ES-I3 (cell line): ENCODE data around the gene CD109.
"Not testable (repeated sequence)": the region's sequence is repeated elsewhere in the genome, so short reads cannot be mapped to it uniquely, and the experiment has no call there.

Experiments
- H3K36me3 ChIP-seq: 2 replicates; pipeline ENCODE4 v1.6.1; 2013; ENCODE audit warnings: mild to moderate bottlenecking, low read length, control low read depth, moderate library complexity; ENCODE audit not compliant: insufficient read depth
- H3K4me1 ChIP-seq: 2 replicates; pipeline ENCODE4 v1.6.1; 2013; ENCODE audit warnings: mild to moderate bottlenecking, control low read depth, low read length; ENCODE audit not compliant: insufficient read depth
- H3K9ac ChIP-seq: 2 replicates; pipeline ENCODE4 v1.6.1; 2013; ENCODE audit warnings: low read depth, mild to moderate bottlenecking, low read length, moderate library complexity
- H3K9me3 ChIP-seq: 2 replicates; pipeline ENCODE4 v1.6.1; 2013; ENCODE audit warnings: mild to moderate bottlenecking, low read length, moderate library complexity; ENCODE audit not compliant: control insufficient read depth, insufficient read depth

CD109 gene

DNA sequence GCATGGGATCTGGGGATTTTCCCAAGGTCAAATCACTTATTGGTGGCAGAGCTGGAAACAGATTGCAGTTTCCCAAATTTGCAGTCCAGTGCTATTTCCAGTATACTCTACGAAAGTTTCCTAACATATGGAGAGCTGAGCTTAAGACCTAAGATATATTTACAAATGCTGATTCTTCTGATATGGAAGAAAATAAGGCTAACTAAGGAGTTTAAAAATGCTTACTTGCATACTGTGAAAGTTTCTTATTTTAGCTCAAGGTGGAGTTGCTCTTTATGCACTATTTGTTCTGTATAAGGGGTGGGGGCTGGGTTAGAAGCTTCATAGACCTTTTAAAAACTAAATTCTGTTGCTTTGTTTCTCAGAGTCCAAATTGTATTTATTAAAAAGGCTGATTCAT, 7.5 kb downstream of the CD109 start:
- H3K9ac ChIP-seq = no peak overlapping the region
- no peaks in the 10 kb centered on the region for H3K9me3 ChIP-seq
- peaks cover 12% of the 10 kb centered on the region for H3K4me1 ChIP-seq
- no peaks in the 10 kb centered on the region for H3K36me3 ChIP-seq

DNA sequence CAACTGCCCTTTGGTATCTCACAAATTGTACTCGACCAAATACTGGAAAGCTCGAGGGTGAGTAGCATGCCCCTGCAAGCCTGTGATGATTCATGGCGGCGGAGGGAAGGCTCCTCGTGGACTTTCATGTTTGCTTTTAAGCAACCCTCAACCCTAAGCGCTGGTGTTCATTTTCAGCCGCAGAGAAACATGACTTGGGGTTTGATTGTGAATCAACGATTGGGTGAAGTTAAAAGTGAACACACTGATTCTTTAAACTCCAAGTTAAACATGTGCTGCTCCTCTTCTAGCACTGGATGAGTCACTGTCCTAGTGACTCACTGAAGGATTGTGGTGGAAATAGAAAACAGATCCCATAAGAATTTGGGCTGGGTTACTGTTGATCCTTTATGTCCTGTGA, 8.3 kb downstream of the CD109 start:
- peaks cover 12% of the 10 kb centered on the region for H3K4me1 ChIP-seq
- no peaks in the 10 kb centered on the region for H3K9me3 ChIP-seq
- no peaks in the 10 kb centered on the region for H3K36me3 ChIP-seq
- H3K9ac ChIP-seq = no peak overlapping the region

DNA sequence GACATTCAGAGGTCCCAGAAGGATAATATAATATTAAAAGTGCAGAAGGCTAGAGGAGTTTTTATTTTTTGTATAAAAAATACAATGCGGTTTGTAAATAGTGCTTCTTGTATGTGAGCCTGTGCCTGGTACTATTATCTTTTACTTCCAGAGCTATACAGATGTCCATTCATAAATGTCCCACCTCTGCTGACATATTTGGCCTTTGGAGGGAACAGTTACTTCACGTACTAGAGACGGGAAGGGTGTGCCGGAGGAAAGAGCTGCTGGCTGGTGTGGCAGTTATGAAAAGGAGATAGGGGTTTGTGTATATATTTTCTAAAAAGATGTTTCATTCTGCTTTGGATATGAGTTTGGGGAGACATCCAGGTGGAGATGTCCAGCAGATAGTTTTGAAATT, 8.8 kb downstream of the CD109 start:
- Histone ChIP-seq H3K9ac (no peak overlapping the region), H3K9me3 (no peaks in the 10 kb centered on the region), H3K36me3 (no peaks in the 10 kb centered on the region), H3K4me1 (peaks cover 12% of the 10 kb centered on the region)

GRCh38 chr6:73706971-73707370, 11.0 kb downstream of the CD109 start:
- Histone ChIP-seq H3K9ac (no peak overlapping the region), H3K4me1 (peaks cover 12% of the 10 kb centered on the region), H3K36me3 (no peaks in the 10 kb centered on the region), H3K9me3 (no peaks in the 10 kb centered on the region)

DNA sequence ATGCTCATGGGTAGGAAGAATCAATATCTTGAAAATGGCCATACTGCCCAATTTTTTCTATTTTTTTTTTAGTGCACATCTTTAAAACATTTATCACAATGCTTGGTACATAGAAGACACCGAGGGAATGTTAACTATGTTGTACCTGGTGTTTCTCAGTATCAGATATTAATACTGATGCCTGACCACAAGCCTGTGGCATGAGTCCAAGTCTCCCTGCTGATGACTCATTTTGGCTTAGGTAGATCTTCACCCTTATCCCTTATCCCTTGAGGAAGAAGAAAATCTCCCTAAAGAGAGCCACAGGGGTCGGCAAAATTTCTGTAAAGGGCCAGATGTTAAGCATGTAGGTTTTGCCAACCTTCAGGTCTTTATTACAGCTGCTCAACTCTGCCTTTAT, 14.5 kb downstream of the CD109 start:
- Histone ChIP-seq H3K9me3 (no peaks in the 10 kb centered on the region), H3K4me1 (peaks cover 11% of the 10 kb centered on the region), H3K36me3 (no peaks in the 10 kb centered on the region), H3K9ac (no peak overlapping the region)

DNA sequence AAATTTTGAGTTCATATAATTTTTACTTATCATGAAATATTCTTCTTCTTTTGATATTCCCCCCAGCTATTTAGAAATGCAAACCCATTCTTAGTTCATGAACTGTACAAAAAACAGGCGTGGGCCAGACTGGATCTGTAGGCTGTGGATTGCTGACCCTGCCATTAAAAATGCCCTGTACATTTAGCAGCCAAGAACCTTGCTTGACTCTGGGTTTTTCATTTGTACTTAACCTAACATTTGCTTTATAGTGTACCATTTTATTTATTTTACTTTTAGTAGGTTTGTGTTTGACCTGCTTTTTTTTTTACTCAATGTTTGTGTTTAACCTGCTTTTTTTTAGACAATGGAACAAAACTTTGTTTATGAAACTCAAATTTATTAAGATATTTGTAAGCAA, 14.9 kb downstream of the CD109 start:
- Histone ChIP-seq H3K4me1 (peaks cover 11% of the 10 kb centered on the region), H3K9me3 (no peaks in the 10 kb centered on the region), H3K36me3 (no peaks in the 10 kb centered on the region), H3K9ac (no peak overlapping the region)

DNA sequence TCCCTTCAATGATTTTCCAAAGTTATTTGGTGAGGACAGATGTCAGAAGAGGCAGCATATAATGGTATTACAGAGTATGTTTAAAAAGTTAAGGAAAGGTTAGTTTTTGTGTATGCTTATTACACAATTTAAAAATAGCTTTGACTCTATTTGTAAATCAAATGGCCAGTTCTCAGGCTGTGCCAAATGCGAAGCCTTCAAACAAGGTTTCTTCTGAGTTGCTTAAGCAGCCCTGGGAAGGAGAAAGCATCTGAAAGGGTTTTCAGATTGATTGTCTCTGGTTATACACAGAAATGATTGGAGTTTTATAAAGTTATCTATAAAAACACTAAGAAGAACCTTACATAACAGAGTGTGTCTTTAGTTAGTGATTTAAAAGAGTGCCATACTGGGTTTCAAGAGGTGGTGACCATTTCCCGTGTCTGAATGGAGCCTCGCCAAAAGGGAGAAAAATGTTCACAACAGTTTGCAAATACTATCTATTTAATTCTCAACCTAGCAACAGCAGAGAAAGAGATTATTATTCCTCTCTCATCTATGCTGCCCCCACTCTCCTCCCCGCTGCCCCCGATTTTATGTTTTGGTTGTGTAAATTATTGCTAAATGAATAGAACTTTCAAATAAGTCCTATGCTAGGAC, 16.7 kb downstream of the CD109 start:
- peaks cover 11% of the 10 kb centered on the region for H3K4me1 ChIP-seq
- no peak overlapping the region for H3K9ac ChIP-seq
- no peaks in the 10 kb centered on the region for H3K36me3 ChIP-seq
- no peaks in the 10 kb centered on the region for H3K9me3 ChIP-seq

DNA sequence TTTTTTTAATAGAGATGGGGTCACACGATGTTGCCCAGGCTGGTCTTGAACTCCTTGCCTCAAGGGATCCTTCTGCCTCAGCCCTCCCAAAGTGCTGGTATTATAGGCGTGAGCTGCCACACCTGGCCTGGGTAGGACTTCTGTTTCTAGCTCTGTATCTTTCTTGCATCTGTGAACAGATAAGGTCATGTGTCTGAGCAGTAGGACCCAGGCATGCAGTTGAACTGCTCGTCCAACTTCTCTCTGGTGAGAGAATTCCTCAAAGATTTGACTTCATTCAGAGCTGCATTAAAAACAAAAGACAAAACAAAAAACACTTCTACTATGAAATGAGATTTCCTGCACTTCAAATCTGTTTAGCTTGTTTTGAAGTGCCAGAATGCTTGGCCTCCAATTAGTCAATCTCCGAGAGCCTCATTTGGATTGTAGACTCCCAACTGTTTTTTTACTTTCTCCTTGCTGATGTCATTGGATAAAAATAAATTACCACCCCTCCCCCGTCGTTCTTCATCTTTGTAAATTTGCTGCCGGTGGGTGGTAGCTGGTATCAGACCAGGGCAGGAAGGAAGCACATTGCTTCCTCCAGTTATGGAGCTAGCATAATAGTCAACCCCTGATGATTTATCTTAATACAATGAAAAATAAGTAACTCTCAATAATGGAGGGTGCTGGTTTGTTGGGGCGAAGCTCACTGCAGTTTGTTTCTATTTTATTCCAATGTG, 17.6 kb downstream of the CD109 start:
- H3K4me1 ChIP-seq = peaks cover 11% of the 10 kb centered on the region
- no peaks in the 10 kb centered on the region for H3K9me3 ChIP-seq
- H3K36me3 ChIP-seq = no peaks in the 10 kb centered on the region
- no peak overlapping the region for H3K9ac ChIP-seq

- not testable (repeated sequence) for H3K9me3 ChIP-seq, H3K36me3 ChIP-seq, H3K9ac ChIP-seq
- peaks cover 11% of the 10 kb centered on the region for H3K4me1 ChIP-seq
Measured at GRCh38 chr6:73715111-73715508, 19.1 kb downstream of the CD109 start.

DNA sequence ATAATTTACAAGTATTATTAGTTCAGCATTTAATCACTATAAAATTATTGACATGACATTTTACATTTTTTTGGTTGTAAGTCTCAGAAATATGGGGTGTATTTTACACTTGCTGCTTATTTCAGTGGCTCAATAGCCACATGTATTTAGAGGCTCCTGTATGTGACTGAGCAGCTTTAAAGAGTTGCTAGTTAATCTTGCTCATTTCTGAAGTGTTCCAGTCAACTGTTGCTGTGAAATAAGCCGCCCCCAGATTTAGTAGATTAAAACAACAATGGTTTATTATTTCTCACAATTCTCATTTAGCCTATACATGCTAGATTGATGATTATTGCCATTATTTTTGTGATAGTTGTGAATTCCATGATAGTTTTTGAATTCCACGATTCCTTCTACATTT, 23.0 kb downstream of the CD109 start:
- Histone ChIP-seq H3K36me3 (no peaks in the 10 kb centered on the region), H3K9me3 (no peaks in the 10 kb centered on the region), H3K4me1 (peaks cover 3% of the 10 kb centered on the region; the same call in 1 of the 2 replicates), H3K9ac (no peak overlapping the region)

DNA sequence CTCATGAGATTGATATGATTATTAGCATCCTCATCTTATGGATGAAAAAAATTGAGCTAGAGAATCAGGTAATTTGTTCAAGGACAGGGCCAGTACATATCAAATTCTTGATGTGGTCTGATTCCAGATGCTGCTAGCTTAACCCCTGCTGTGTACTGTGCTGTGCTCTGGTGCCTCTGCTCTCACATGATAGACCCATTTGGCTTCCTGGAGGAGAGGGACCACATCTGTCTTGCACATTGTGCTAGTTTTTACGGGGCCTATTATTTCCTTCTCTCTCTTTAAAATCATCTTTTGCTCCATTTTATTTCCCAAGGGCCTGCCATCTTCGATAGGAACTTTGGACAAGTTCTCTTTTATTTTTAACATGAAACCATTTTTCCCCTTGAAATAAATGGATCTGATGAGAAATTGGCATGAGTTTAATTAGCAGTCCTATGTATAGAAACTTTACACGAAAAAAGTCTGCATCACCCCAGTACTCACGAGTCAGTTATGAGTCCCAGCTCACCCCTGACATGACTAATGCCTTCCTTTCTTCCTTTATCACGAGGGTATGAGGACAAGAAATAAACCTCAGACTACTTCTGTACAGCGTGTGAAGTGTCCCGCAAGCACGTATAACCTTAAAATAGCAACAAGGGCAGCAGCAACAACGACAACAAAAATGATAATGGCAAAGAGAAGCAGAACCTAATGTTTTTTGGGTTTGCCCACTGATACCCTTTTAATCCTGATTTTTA, 26.5 kb downstream of the CD109 start:
- no peak overlapping the region for H3K9ac ChIP-seq
- H3K4me1 ChIP-seq = no peaks in the 10 kb centered on the region
- no peaks in the 10 kb centered on the region for H3K9me3 ChIP-seq
- H3K36me3 ChIP-seq = no peaks in the 10 kb centered on the region

GRCh38 chr6:73723480-73723879, 27.5 kb downstream of the CD109 start:
- H3K36me3 ChIP-seq, H3K4me1 ChIP-seq, H3K9me3 ChIP-seq, H3K9ac ChIP-seq: not testable (repeated sequence)

- H3K9me3 ChIP-seq = no peaks in the 10 kb centered on the region
- H3K9ac ChIP-seq = no peak overlapping the region
- no peaks in the 10 kb centered on the region for H3K4me1 ChIP-seq
- no peaks in the 10 kb centered on the region for H3K36me3 ChIP-seq
Measured at GRCh38 chr6:73724389-73724788, 28.4 kb downstream of the CD109 start.

DNA sequence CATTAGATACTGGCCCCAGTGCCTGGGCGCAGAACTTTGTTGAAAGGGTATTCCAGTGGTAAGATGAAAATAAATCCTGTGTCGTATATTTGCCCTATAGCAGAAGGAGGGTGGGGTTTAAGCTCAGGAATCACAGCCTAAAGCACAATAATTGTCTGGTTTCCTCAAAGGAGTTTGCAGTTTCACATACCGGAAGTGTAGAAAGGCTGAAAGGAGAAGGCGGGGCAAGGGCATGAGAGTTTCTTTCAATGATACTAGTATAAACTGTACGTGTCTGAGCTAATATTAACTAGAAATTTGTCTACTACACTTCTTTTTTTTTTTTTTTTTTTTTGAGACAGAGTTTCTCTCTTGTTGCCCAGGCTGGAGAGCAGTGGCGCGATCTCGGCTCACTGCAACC, 29.2 kb downstream of the CD109 start:
- H3K36me3 ChIP-seq, H3K9me3 ChIP-seq, H3K4me1 ChIP-seq, H3K9ac ChIP-seq: not testable (repeated sequence)

DNA sequence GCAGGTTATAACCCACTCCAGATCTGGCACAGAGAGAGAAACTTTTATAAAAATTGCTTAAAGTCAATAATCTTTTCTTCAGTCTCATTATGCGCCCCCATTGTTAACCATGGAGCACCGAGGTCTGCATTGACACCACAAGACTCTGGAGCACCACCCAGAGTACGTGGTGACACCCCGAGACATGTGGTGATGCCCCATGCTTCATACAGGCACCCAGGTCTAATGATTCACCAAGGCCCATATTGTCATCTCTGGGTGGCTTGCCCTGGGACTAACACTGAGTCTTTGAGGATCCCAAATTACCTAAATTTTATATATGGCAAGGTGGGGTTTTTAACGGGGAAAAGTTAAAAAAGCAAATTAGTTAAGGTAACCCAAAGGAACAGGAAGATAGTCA, 31.1 kb downstream of the CD109 start:
- no peaks in the 10 kb centered on the region; the same call in 1 of the 2 replicates for H3K36me3 ChIP-seq
- no peak overlapping the region for H3K9ac ChIP-seq
- H3K9me3 ChIP-seq = no peaks in the 10 kb centered on the region
- H3K4me1 ChIP-seq = no peaks in the 10 kb centered on the region
